DOHH2 (cell line): ENCODE measurements around the gene SLC9C2.
"Not testable (repeated sequence)": the region's sequence is repeated elsewhere in the genome, so short reads cannot be mapped to it uniquely, and the experiment has no call there.

Experiments
- H3F3A ChIP-seq: fragments of 200-600 bp; sonication (generic), shearing (Covaris generic); 2 replicates; pipeline ENCODE4 v1.6.0; 2016; ENCODE audit warnings: antibody characterized with exemption, mild to moderate bottlenecking; ENCODE audit not compliant: control insufficient read depth, insufficient read depth
- H3K27ac ChIP-seq: fragments of 200-600 bp; sonication (generic); 2 replicates; pipeline ENCODE4 v1.5.1; 2014; ENCODE audit warnings: low read depth, mild to moderate bottlenecking, low read length, moderate library complexity
- H3K27me3 ChIP-seq: fragments of 200-600 bp; sonication (generic); 2 replicates; pipeline ENCODE4 v1.6.1; 2014; ENCODE audit warnings: mild to moderate bottlenecking, low read length, mixed read lengths; ENCODE audit not compliant: control insufficient read depth
- H3K36me3 ChIP-seq: fragments of 200-600 bp; sonication (generic); 2 replicates; pipeline ENCODE4 v1.6.1; 2014; ENCODE audit warnings: mild to moderate bottlenecking, low read length, moderate library complexity, mixed read lengths; ENCODE audit not compliant: control insufficient read depth
- H3K4me1 ChIP-seq: fragments of 200-600 bp; sonication (generic); 2 replicates; pipeline ENCODE4 v1.6.1; 2014; ENCODE audit warnings: mild to moderate bottlenecking, low read length, mixed read lengths; ENCODE audit not compliant: control insufficient read depth
- H3K4me2 ChIP-seq: fragments of 200-600 bp; sonication (generic); 2 replicates; pipeline ENCODE4 v1.6.0; 2014; ENCODE audit warnings: mild to moderate bottlenecking, low read length, moderate library complexity
- H3K4me3 ChIP-seq: fragments of 200-600 bp; sonication (generic); 2 replicates; pipeline ENCODE4 v1.5.1; 2014; ENCODE audit warnings: mild to moderate bottlenecking, low read length, mixed read lengths
- H3K79me2 ChIP-seq: fragments of 200-600 bp; sonication (generic); 2 replicates; pipeline ENCODE4 v1.6.1; 2014; ENCODE audit warnings: mild to moderate bottlenecking, low read length, mixed read lengths; ENCODE audit not compliant: control insufficient read depth
- H3K9me2 ChIP-seq: fragments of 200-600 bp; sonication (generic); replicated peaks from 2 replicates; pipeline ENCODE4 v1.6.1; 2014; ENCODE audit warnings: mild to moderate bottlenecking, low read length, mixed read lengths; ENCODE audit not compliant: control insufficient read depth
- H3K9me3 ChIP-seq: fragments of 200-600 bp; sonication (generic); 2 replicates; pipeline ENCODE4 v1.6.1; 2014; ENCODE audit warnings: antibody characterized with exemption, low read length, mixed read lengths; ENCODE audit not compliant: control insufficient read depth, insufficient read depth
- H4K20me1 ChIP-seq: fragments of 200-600 bp; sonication (generic); 2 replicates; pipeline ENCODE4 v1.6.0; 2014; ENCODE audit warnings: low read depth, mild to moderate bottlenecking, antibody characterized with exemption, low read length, moderate library complexity; ENCODE audit not compliant: control insufficient read depth, insufficient read depth
- EZH2phosphoT487 ChIP-seq: fragments of 200-600 bp; sonication (generic); IDR thresholded peaks from 2 replicates; pipeline ENCODE4 v1.6.1; 2017; ENCODE audit warnings: borderline replicate concordance, mild to moderate bottlenecking, antibody characterized with exemption, low read length, moderate library complexity, mixed read lengths
- TF ChIP-seq, protein P1 (sequence below): fragments of 200-600 bp; sonication (generic); IDR thresholded peaks from one replicate; pipeline ENCODE4 v1.5.1; 2014; ENCODE audit warnings: antibody characterized with exemption, mild to moderate bottlenecking, low read depth, low read length; ENCODE audit not compliant: poor library complexity, severe bottlenecking

Gene SLC9C2

DNA sequence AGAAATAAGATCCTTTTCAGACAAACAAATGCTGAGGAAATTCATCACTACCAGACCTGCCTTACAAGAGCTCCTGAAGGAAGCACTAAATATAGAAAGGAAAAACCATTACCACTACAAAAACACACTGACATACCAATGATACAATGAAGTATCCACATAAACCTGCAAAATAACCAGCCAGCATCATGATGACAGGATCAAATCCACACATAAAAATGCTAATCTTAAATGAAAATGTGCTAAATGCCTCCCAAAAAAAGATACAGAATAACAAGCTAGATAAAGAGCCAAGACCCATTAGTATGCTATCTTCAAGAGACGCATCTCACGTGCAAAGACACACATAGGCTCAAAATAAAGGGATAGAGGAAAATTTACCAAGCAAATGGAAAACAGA is 140.2 kb downstream of the SLC9C2 start:
- H3K27me3 ChIP-seq, H3K4me3 ChIP-seq, H3K4me1 ChIP-seq, H3K9me3 ChIP-seq, H3K27ac ChIP-seq, H3K79me2 ChIP-seq, H3F3A ChIP-seq, H3K9me2 ChIP-seq, H4K20me1 ChIP-seq, H3K4me2 ChIP-seq: not testable (repeated sequence)
- H3K36me3 ChIP-seq, result peaks cover 21% of the 10 kb centered on the region

DNA sequence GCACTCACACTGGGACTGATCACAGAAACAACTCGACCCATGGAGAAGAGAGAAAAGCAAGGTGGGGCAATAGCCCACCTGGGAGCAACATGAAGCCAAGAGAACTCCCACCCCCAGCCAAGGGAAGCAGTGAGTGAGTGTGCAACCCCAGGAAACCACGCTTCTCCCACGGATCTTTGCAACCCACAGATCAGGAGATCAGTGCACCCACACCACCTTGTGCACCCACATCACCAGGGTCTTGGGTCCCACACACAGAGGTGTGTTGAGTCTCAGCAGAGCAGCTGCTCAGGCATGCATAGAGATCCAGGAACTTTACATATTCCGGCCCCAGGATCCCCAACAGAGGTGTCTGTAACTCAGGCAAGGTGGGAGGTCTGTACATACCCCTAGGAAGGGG is 143.0 kb downstream of the SLC9C2 start:
- H3K27ac ChIP-seq, result no peak overlapping the region
- H3K9me3 ChIP-seq, result no peaks in the 10 kb centered on the region
- no peaks in the 10 kb centered on the region for H3K4me1 ChIP-seq
- no peak overlapping the region for H3K4me3 ChIP-seq
- no peaks in the 10 kb centered on the region for H3K27me3 ChIP-seq
- no peak overlapping the region for H3K4me2 ChIP-seq
- H3K36me3 ChIP-seq, result peaks cover 21% of the 10 kb centered on the region
- no peaks in the 10 kb centered on the region for H3K9me2 ChIP-seq
- no peaks in the 10 kb centered on the region for H3F3A ChIP-seq
- H3K79me2 ChIP-seq, result peaks cover 7% of the 10 kb centered on the region
- no peak for TF ChIP-seq EZH2phosphoT487
- TF ChIP-seq, protein P1, sequence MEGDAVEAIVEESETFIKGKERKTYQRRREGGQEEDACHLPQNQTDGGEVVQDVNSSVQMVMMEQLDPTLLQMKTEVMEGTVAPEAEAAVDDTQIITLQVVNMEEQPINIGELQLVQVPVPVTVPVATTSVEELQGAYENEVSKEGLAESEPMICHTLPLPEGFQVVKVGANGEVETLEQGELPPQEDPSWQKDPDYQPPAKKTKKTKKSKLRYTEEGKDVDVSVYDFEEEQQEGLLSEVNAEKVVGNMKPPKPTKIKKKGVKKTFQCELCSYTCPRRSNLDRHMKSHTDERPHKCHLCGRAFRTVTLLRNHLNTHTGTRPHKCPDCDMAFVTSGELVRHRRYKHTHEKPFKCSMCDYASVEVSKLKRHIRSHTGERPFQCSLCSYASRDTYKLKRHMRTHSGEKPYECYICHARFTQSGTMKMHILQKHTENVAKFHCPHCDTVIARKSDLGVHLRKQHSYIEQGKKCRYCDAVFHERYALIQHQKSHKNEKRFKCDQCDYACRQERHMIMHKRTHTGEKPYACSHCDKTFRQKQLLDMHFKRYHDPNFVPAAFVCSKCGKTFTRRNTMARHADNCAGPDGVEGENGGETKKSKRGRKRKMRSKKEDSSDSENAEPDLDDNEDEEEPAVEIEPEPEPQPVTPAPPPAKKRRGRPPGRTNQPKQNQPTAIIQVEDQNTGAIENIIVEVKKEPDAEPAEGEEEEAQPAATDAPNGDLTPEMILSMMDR, result no peak
- H4K20me1 ChIP-seq, result no peaks in the 10 kb centered on the region

DNA sequence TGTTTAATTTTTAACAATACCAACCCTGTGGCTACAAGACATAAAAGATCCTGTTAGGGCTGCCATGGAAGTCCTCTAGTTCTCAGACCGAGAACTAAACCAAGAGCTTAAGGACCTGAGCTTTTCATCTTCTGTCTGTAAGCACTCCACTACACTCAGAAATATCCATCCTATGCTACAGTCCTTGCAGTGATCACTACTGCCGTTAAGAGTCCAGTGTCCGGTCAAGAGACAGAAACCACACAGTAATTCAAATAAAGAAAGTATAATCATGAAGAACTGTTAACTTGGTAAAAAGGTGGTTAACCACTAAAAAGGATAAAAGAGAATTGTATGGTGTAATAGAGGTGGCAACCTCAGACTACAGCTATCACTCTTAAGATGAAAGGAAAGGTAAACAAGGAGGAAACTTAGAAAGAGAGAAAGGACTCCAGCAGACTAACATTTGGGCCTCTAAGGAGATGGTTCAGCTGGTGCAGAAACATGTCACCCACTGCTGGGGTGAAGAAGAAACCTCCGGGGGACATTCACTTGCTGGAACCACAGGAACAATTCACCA is 147.8 kb downstream of the SLC9C2 start:
- Histone ChIP-seq H3K27me3 (no peaks in the 10 kb centered on the region), H3K9me2 (no peaks in the 10 kb centered on the region), H3K9me3 (no peaks in the 10 kb centered on the region), H3K4me3 (no peak overlapping the region), H3K4me2 (no peak overlapping the region), H3K27ac (no peak overlapping the region), H4K20me1 (no peaks in the 10 kb centered on the region), H3F3A (no peaks in the 10 kb centered on the region), H3K79me2 (no peaks in the 10 kb centered on the region), H3K4me1 (no peaks in the 10 kb centered on the region), H3K36me3 (peaks cover 3% of the 10 kb centered on the region)
- TF ChIP-seq, protein P1, result no peak
- TF ChIP-seq EZH2phosphoT487, result no peak

DNA sequence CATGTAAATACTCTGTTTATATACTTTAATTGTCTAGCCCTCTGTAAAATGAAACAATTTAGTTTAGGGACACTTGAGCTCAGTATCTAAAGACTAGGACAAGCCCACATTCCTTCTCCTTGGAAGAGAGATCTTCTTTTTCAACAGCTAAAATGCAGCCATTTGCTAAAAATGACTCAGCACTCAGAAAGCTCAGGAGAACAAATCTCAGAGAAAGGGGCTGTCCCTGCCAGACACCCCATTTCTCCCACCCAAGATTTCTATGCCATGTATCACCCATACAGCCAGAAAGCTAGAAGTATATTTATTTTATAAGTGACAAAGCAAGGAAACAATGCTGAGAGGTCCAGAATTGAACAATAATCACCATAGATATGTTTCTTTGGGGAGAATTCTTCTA is 148.9 kb downstream of the SLC9C2 start:
- H3K4me2 ChIP-seq, result no peak overlapping the region
- no peaks in the 10 kb centered on the region for H3K4me1 ChIP-seq
- no peaks in the 10 kb centered on the region for H3K79me2 ChIP-seq
- no peak overlapping the region for H3K4me3 ChIP-seq
- no peaks in the 10 kb centered on the region for H3K36me3 ChIP-seq
- TF ChIP-seq, protein P1, result no peak
- TF ChIP-seq EZH2phosphoT487, result no peak
- H3K27ac ChIP-seq, result no peak overlapping the region
- no peaks in the 10 kb centered on the region for H3K27me3 ChIP-seq
- H3F3A ChIP-seq, result no peaks in the 10 kb centered on the region
- no peaks in the 10 kb centered on the region for H4K20me1 ChIP-seq
- no peaks in the 10 kb centered on the region for H3K9me3 ChIP-seq
- H3K9me2 ChIP-seq, result no peaks in the 10 kb centered on the region
